Measurements from ENCODE around the gene AATK. TPM values are rescaled to one million over a fixed set of nuclear protein-coding genes. Genes with fewer than 3 reads are reported as not detected.

The AATK gene
- total and polyA plus RNA-seq, 10 donors, result 2.5 to 69.5 (median 20.1) TPM

DNA sequence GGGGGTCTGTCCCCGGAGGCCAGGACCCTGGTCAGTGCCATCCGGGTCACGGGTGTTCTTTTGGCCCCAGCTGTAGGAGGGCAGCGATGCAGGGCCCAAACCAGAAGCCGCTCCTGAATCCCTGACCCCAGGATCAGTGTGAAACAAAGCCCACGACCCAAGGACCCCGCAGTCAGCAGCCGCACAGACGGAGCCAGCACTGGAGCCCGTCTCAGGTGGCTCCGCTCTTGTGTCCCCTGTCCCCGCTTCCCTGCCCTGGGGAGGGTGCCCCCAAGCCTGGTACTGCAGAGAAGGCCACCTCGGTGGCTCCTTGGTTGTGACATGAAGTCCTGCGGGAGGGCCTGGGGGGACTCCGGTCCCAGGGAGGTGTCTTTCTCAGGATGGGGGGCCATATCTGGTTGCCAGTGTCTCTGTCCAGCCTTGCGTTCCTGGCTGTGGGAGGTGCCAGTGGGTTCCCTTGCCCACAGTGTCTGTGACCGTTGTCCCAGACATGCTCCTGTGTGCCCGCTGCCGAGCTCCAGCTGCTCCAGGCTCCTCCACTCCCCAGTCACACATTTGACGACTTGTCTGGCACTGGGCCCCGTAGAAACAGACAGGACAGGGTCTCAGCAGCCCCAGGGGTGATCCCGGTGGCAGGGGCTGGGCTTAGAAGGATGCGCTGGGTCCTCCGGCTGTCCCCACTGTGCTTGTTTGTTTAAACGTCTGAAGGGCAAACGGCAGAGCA, 97.4 kb downstream of the AATK start:
- Histone ChIP-seq H3K9me3 (no peaks in the 10 kb centered on the region), H3K4me1 (peaks cover 0 to 13% (median 2%) of the 10 kb centered on the region in 6 donors), H3K36me3 (peaks cover 0 to 10% (median 0%) of the 10 kb centered on the region in 6 donors), H3K4me3 (no peak overlapping the region), H3K27ac (no peak overlapping the region), H3K27me3 (replicated peaks in 1 of 7) (no peaks in the 10 kb centered on the region)
- WGBS, 5 donors, result 76 to 95% (median 92%) methylated on average over 8 to 26 of the region's 26 CpGs
- no peak for DNase-seq
- intact Hi-C loops (cut with DNase I; ENCODE audit: low total_unique reads), result no loop called here
- TF ChIP-seq POLR2A (IDR thresholded peaks at IDR 0.05) (no peak), CTCF (IDR thresholded peaks at IDR 0.05 in 8 of 11, conservative IDR thresholded peaks at IDR 0.05 in 3 of 11) (no peak), POLR2AphosphoS5 (IDR thresholded peaks at IDR 0.05) (no peak)

GRCh38 chr17:81067391-81067811, 98.6 kb downstream of the AATK start:
- peaks cover 0 to 10% (median 0%) of the 10 kb centered on the region in 6 donors for H3K36me3 ChIP-seq
- TF ChIP-seq POLR2A (IDR thresholded peaks at IDR 0.05), result no peak
- TF ChIP-seq POLR2AphosphoS5 (IDR thresholded peaks at IDR 0.05), result no peak
- TF ChIP-seq CTCF (IDR thresholded peaks at IDR 0.05 in 8 of 11, conservative IDR thresholded peaks at IDR 0.05 in 3 of 11), result no peak
- H3K4me1 ChIP-seq, result peaks cover 0 to 21% (median 6%) of the 10 kb centered on the region in 6 donors
- no peak for DNase-seq
- H3K27ac ChIP-seq, result no peak overlapping the region
- intact Hi-C loops (cut with DNase I; ENCODE audit: low total_unique reads), result no loop called here
- 58 to 90% (median 86%) methylated on average over 8 to 20 of the region's 20 CpGs for WGBS, 5 donors
- no peaks in the 10 kb centered on the region for H3K27me3 ChIP-seq (replicated peaks in 1 of 7)
- no peak overlapping the region for H3K4me3 ChIP-seq
- no peaks in the 10 kb centered on the region for H3K9me3 ChIP-seq

Small RNAs within 50 kb of the gene (microRNA-seq; reads per million reads assigned to microRNA genes)
- gene MIR1250 (0.35 to 3.3 (median 1.7) reads per million in 3 donors), gene MIR3065 (0 reads per million in 3 donors), gene MIR338 (0 reads per million in 3 donors), gene MIR657 (0 reads per million in 3 donors)

Small RNAs within 50 kb of the gene (small RNA-seq; reads per million reads assigned to genes)
- 0 reads per million in 4 donors for gene MIR1250
- gene MIR3065, result 10.4 to 16.7 (median 13.1) reads per million in 4 donors
- 0 reads per million in 4 donors for gene MIR657

Other genes starting within 250 kb of the AATK start
- 10 to 100 TPM; 23.0 to 35.7 (median 31.5) TPM for gene CHMP6, start 174.4 kb downstream of the AATK start, total RNA-seq
- 10 to 100 TPM; 24.0 to 41.1 (median 25.4) TPM for gene CHMP6, start 174.4 kb downstream of the AATK start, polyA plus RNA-seq
- gene BAIAP2, start 131.1 kb downstream of the AATK start, total RNA-seq, result 10 to 100 TPM; 12.7 to 33.2 (median 23.4) TPM
- 10 to 100 TPM in 1 of 3 donors, 1 to 10 TPM in 2; 2.8 to 11.8 (median 4.4) TPM for gene BAIAP2, start 131.1 kb downstream of the AATK start, polyA plus RNA-seq
- not detected for gene PVALEF, start 714 bp downstream of the AATK start, total RNA-seq
- gene PVALEF, start 714 bp downstream of the AATK start, polyA plus RNA-seq, result not detected
- gene CEP131, start 56.7 kb upstream of the AATK start, total RNA-seq, result 10 to 100 TPM in 6 of 7 donors, 1 to 10 TPM in 1; 8.5 to 17.9 (median 12.0) TPM
- 10 to 100 TPM; 10.3 to 26.7 (median 20.5) TPM for gene CEP131, start 56.7 kb upstream of the AATK start, polyA plus RNA-seq
- gene TEPSIN, start 72.8 kb upstream of the AATK start, total RNA-seq, result 10 to 100 TPM; 62.3 to 88.8 (median 72.3) TPM
- gene TEPSIN, start 72.8 kb upstream of the AATK start, polyA plus RNA-seq, result 10 to 100 TPM; 36.9 to 76.3 (median 57.9) TPM
- gene NDUFAF8, start 73.1 kb upstream of the AATK start, total RNA-seq, result 10 to 100 TPM; 22.0 to 49.3 (median 34.3) TPM
- 10 to 100 TPM; 54.9 to 57.6 (median 56.7) TPM for gene NDUFAF8, start 73.1 kb upstream of the AATK start, polyA plus RNA-seq
- gene SLC38A10, start 129.1 kb upstream of the AATK start, total RNA-seq, result 100 to 1,000 TPM in 1 of 7 donors, 10 to 100 TPM in 6; 82.8 to 112 (median 95.0) TPM
- gene SLC38A10, start 129.1 kb upstream of the AATK start, polyA plus RNA-seq, result 10 to 100 TPM; 54.9 to 85.1 (median 71.4) TPM
- 10 to 100 TPM in 6 of 7 donors, 1 to 10 TPM in 1; 8.7 to 20.3 (median 14.9) TPM for gene BAHCC1, start 229.2 kb upstream of the AATK start, total RNA-seq
- gene BAHCC1, start 229.2 kb upstream of the AATK start, polyA plus RNA-seq, result 10 to 100 TPM in 1 of 3 donors, 1 to 10 TPM in 2; 1.7 to 10.2 (median 2.0) TPM